Measurements from ENCODE around the gene NHS.

Gene NHS

GRCh38 chrX:17633546-17633945 is 258.5 kb downstream of the NHS start:
- no peak for FAIRE-seq

DNA sequence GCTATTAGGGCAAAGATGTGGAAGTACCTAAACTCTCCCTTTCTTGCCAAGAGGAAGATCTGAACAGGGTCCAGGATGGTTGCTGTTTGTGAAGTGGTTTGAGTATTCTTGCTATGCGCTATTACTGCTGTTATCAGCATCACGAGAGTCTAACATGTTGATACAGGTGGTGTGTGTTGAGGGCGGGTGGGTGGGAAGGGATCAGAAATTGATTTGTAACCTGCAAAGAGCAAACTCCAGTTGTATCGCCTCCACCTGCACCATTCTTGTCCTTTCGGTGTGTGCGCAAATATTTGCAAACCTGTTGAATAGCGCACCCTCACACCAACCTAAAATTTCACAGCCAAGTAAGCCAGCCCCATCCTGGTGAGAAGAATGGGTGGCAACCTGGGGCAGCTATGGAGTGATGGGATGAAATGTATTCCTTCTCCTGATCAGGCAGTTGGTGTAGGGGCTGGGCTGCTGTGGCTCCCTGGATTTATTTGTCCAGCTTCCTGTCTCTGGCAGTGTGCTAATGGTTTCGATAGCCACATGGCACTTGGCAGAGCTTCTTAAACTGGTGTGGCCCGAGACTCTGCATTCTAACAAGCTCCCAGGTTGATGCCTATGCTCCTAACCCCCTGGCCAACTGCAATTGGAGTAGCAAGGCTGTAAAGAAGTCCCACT is 259.7 kb downstream of the NHS start:
- no peak for FAIRE-seq

DNA sequence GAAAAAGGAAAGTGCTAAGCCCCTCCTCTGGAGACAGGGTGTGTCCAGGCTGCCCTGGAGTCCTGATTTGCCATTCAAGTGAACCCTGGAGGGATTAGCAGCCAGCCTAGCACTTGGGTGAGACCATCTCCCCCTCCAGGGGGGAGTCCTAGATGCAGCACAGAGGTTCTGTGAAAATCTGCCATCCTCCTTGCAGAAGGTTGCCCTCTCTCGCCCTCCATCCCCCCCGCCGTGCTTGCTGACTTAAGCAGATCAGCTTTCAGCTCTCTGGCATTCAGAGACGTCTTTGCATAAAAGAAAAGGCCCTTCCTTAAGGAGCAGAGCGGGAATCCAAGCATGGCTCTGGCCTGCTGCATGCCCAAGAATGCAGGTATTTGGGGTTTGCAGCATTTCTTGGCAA is 260.2 kb downstream of the NHS start:
- no peak for FAIRE-seq

DNA sequence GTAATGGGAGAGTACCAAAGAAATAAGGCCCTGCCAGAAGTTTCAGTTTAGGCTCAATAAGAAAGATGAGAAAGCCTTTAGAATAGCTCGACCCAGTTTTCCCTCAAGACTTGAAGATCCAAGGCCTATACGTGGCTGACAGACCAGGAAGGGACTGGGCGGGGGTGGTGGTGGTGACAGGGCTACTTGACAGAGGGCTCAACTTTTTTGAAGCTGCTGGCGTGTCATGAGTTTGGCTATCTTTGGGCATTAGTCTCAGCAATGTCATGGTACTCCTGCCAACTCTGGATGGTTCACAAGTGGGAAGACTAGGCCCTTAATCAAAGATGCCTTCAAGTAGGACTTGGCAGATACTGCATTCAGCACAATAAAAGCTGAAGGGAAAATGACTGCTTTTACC is 262.2 kb downstream of the NHS start:
- FAIRE-seq: no peak

- no peak for FAIRE-seq
Observed at GRCh38 chrX:17638731-17639130, 263.7 kb downstream of the NHS start.

DNA sequence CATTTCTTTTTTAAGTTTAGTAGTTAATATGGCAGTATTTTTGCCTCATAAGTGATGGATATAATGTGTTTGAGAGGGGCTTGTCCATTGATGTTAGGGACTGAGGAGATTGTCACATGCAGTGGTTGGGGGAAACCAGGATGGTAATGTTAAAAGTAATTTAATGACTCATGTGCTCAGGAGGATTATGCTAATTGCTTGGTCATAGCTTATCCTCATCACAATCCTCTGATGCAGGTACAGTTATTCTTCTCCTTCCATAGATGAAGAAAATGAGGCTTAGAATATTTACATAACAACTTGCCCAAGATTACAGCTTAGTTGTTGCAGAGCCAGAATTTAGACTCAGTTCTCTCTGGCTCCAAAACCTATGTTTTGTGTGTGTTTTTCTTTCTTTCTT is 267.9 kb downstream of the NHS start:
- no peak for FAIRE-seq

DNA sequence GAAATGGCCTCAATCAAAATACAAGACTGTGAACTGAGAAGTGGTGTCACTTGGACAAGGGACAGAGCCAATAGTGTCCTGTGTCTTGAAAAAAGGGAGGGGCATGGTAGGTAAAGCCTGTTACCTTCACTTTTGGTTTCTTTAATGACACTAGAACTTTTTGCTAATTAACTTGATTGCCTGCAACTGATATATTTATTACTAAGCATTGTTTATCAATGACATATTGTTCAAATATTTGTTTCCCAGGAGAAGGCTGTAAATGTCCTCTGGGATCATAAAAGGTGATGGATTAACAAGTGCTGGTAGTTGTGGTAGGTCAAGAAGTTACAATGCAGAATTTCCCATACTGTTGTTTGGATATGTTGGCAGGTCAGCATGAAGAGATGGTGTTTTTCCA is 268.5 kb downstream of the NHS start:
- FAIRE-seq: no peak

DNA sequence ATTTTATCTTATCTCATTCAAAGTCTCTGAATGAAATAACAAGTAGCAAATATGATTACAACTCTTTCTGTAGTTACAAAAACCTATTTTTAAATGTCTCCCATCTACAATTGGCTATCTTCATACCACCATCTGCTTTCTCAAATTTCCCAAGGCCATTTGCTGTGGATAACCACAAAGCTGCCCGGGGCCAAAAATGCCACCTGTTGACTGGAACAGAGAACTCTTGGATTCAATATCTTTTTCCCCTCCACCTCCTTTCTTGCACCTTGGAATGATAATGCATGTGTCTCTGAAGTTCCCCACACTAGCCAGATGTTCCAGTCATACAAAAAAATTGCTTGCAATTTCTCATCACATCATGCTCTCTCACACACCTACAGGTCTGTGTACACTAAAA is 269.0 kb downstream of the NHS start:
- no peak for FAIRE-seq

DNA sequence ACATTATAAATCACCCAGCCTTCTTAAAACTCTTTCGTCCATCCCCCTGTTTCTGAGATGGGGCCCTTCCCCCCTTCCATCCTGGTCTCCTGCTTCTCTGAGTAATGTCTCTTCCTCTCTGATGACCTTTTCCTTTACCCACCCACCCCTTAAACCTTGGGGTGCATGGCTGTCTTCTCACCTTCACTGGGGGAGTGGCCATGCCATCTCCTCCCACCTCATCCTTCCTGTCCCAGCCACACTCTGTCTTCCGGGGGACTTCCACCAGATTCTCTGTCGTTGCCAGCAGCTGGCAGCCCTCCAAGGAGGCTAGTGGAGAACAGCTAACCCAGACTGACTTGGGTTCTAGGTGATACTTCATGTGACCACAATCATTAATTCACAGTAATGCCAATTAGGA is 279.1 kb downstream of the NHS start:
- FAIRE-seq: no peak

- FAIRE-seq: no peak
Observed at GRCh38 chrX:17655211-17656034, 280.4 kb downstream of the NHS start.

DNA sequence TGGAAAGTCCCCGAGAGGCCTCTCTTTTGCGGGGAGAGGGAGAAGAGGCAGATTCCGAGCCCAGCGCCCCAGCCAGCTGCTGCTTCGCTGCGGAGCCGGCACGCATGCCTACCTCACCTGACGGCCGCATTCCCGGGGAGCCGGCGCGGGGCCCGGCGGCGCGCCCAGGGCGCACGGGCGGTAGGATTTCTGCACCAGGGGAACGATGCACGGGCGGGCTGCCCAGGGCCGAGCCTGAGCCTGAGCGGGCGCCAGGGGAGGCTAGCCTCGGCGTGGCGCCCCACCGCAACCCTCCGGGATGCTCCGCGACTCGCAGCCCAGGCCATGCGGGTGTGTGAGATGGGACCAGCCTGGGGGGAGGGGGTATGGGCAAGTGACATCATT is 281.0 kb downstream of the NHS start:
- FAIRE-seq: no peak

DNA sequence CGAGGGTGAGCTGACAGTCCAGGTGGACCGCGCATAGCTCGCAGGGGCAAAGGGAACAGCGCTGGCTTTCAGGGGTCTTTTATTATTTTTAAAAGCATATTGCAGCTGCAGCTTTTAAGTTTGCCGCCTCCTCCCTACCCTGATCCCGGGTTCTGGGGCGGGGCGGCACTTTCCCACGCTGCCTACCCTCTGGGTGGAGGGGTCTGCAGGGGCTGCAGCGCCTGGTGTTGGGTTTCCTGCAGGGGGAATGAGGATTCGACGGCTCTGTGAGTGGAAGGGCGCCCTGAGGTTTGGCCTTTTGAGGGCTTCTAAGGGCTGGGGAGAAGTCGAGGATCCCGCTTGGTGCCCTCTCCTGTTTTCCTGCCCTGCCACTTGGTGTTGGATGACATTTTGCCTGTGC is 281.6 kb downstream of the NHS start:
- no peak for FAIRE-seq

DNA sequence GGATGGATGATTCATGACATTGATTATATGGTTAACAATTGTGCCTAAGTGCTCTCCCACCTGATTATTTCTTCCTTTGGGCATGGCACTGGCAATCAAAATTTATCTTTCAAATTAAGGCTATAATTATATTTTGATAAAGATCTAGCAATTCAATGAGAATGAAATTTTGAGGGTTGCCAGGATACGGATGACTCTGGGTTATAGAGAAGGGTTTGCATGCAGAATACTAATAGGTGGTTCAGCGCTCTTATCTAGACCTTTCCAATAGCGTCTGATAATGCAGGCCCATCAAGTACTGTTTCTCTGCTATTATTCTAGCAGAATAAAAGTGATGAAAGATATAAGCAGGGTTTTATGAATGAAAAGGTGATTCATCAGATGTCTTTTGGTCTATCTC is 287.4 kb downstream of the NHS start:
- FAIRE-seq: no peak

DNA sequence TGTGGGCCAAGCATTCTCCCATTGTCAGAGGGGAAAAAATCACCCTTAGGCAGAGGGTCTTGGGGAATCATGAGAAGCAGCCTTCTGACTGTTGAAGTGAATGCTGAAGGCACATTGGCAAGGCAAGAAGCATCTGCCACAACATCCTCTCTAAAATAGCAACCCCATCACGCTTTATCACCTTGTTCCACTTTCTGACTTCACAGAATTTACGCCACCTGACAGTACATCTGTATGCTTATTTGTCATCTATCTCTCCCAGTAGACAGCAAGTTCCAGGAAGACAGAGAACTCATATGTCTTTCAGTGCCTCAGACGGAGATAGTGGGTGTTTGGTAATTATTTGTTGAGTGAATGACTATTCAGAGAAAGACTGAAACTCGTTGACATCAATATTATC is 293.9 kb downstream of the NHS start:
- FAIRE-seq: no peak

DNA sequence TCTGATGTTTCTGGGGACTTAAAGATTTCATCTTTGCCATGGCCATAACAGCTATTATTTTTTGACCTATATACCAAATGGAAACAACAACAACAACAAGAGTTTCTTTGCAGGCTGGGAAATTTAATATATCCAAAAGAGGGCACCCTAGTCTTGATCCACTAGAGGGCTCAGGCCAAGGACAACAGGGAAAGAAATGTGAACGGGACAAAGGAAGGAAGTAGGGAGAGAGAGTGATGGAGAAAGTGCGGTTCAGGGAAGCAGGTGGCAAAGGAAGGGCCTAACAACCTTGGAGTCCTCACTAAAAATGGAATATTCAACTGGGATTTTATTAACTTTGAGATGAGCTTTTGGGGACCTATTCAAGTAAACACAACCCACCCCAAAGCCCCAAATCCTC is 294.5 kb downstream of the NHS start:
- no peak for FAIRE-seq

GRCh38 chrX:17669891-17670290 is 294.9 kb downstream of the NHS start:
- FAIRE-seq: no peak

DNA sequence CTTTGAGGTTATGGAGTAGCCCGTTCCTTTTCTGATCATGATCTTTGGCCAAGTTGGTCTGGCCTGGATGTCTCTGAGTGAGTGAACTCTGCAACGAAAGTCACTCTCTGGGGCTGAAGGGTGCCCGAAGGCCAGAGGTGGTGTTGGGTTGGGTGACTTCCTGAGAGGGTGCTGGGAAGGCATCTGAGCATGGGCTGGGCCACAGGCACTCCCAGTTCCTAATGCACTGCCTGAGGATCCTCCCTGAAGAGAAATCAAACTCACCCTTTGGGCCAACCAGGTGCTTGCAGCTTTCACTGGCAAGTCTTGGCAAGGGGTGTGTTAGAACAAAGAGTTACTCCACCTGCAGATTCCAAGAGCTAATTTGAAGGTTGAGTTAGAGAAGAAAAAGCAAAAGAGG is 295.9 kb downstream of the NHS start:
- FAIRE-seq: no peak

DNA sequence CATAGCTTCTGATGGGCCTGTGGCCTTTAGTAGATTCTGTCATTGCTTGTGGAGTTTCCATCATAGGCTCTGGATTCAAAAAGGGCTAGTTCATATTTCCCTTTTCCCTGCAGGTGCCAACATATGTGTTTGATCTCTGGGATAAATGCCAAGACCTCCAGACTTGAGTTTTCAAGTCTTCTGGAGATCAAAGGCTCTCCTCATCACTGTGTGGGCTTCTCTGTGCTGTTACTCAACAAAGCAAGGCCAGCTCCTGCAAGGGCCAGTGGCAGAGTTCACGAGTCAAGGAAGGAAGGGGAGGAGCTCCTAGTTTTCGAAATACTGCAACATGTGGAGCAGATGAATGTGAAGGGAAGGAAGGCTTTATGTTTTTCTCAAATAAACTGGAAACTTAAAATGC is 299.6 kb downstream of the NHS start:
- FAIRE-seq: no peak

- no peak for FAIRE-seq
Observed at GRCh38 chrX:17679261-17679660, 304.3 kb downstream of the NHS start.

GRCh38 chrX:17679820-17680219 is 304.8 kb downstream of the NHS start:
- FAIRE-seq: no peak

GRCh38 chrX:17680732-17681413 is 305.9 kb downstream of the NHS start:
- no peak for FAIRE-seq

GRCh38 chrX:17682259-17682658 is 307.3 kb downstream of the NHS start:
- FAIRE-seq: no peak

- no peak for FAIRE-seq
Observed at GRCh38 chrX:17685026-17685425, 310.0 kb downstream of the NHS start.

- FAIRE-seq: no peak
Observed at GRCh38 chrX:17687648-17688047, 312.6 kb downstream of the NHS start.

Data from TTC549 (cell line).